OCI-M2 (cell line): ENCODE measurements around the gene ALDH7A1.

Experiments used
- DNase-seq: peaks from one replicate; lab custom pipeline; 2025; ENCODE audit not compliant: unreplicated experiment; lab: John Stamatoyannopoulos, UW

The ALDH7A1 gene

DNA sequence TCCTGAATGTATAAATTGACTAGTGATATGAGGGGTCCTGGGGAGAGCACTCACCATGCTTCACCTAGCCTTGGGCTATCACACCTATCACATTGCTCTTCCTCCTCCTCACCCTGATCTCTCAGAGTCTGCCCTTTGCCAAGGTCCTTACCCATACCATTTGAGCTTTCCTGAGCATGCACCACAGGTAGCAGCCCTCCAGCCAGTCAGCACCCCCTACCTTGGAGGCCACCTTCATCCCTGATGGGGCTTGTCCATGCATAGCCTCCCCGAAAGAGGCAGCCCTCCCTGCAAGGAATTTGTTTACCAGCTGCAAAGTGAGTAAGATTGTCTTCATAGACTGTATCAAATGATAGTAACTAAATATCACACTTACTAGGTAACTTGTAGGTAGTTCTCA, 83.1 kb downstream of the ALDH7A1 start:
- DNase-seq, result no peak

DNA sequence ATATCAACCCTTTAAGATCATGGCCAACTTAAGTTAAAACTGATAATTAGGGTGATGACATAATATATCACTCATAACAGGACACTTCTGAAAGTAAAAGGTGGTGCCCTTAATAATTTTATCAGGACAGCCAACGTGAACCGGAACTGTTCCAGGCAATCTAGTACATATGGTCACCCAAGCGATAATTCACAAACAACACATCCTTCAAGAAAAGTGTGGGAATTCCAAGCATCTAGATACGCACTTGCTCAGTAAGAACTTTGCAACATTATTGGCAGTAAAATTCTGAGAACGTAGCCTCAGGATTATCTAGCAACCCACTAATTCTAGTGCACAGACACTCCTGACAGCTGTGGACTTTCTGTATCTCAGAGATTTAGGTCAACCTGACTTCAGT, 85.7 kb downstream of the ALDH7A1 start:
- no peak for DNase-seq

GRCh38 chr5:126508962-126509279, 86.1 kb downstream of the ALDH7A1 start:
- no peak for DNase-seq

- no peak for DNase-seq
Measured at GRCh38 chr5:126508251-126508961, 86.6 kb downstream of the ALDH7A1 start.

DNA sequence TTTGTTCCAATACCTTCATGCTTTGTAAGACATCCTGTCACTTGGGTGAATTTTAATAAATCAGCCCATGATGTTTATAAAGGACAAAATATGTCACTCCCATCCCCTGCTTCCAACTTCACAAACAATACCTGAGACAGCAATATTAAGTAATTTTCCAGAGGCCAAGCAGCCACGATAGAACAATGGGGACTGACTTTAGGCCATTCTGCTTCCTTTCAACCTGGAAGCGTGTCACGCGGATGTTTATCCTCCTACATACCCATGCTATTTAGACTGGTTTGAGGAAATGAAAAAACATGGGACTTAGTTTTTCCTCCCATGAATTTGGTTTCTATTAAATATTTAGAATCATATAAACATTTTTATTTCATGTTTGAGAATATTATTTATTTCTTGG, 88.9 kb downstream of the ALDH7A1 start:
- DNase-seq, result no peak

- DNase-seq, result no peak
Measured at GRCh38 chr5:126503602-126504104, 91.4 kb downstream of the ALDH7A1 start.

GRCh38 chr5:126501448-126501847, 93.6 kb downstream of the ALDH7A1 start:
- DNase-seq, result no peak

- DNase-seq, result no peak
Measured at GRCh38 chr5:126499853-126500342, 95.1 kb downstream of the ALDH7A1 start.

DNA sequence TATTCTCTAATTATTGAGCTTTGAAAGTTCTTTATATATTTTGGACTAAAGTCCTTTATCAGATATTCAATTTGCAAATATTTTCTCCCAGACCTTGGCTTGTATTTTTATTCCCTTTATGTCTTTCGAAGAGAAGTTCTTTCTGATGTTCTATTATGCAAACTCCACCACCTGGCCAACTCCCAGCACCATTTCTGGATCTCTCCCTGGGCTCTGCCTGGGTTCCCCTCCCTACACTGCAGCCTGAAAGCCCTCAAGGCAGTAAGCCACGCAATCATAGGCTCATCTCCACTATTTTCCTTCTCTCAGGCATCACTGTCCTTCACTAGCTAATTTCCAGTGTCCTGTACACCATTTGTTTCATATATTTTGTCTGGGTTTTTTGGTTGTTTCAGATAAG, 95.7 kb downstream of the ALDH7A1 start:
- no peak for DNase-seq

- DNase-seq, result no peak
Measured at GRCh38 chr5:126497506-126497905, 97.5 kb downstream of the ALDH7A1 start.

- no peak for DNase-seq
Measured at GRCh38 chr5:126494393-126494792, 100.6 kb downstream of the ALDH7A1 start.

- DNase-seq, result no peak
Measured at GRCh38 chr5:126492939-126493338, 102.1 kb downstream of the ALDH7A1 start.

- DNase-seq, result no peak
Measured at GRCh38 chr5:126490167-126490940, 104.7 kb downstream of the ALDH7A1 start.

GRCh38 chr5:126488443-126489065, 106.5 kb downstream of the ALDH7A1 start:
- DNase-seq, result no peak

DNA sequence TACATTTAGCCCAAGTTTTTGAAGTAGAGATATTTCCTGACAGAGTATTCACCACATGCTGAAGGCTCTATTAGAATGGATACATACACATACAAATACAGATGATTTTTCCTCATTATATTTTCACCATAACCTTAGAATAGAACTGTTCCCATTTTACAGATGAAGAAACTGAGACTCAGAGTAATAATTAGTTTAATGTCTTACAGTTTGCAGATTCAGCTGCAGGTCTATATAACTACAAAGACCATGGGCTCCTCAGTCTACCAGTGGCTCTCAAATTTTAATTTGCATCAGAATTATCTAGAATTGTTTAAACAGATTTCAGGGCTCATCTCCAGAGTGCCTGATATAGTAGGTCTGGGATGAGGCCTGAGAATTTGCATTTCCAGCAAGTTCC, 107.4 kb downstream of the ALDH7A1 start:
- DNase-seq, result no peak

DNA sequence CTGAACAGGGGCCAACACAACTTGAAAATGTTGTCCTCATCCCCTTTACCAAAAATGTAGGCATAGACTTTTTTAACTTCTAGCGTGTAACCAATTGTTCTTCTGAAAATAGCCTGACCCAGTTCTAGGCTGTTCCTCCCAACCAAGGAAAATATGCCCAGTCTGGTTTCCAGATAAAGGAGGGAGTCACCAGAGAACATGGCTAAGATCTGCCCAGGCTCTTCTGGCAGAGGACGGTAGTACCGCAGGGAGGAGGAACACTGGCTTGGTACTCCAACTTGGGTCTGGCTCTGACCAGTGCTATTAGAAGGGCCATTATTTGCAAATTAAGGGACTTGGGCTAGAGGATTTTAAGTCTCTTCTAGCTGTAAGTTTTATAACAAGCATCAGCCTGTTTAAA, 108.7 kb downstream of the ALDH7A1 start:
- no peak for DNase-seq

DNA sequence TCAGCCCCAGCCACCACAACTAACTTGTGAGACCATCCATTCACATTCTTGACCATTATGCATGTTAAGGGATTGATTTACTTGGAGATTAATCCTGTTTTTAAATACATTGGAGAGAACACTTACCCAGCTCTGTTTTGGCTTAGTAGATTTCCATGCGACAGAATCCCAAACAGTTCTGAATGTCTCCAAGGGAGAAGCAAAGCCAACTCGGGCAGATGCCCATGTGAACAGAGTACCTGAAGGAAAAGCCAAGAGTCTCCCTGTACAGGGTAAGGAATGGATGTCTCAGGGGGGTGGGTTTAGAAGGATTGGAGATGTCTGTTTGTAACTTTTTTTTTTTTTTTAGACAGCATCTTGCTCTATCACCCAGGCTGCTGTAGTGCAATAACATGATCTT, 110.8 kb downstream of the ALDH7A1 start:
- DNase-seq, result no peak

DNA sequence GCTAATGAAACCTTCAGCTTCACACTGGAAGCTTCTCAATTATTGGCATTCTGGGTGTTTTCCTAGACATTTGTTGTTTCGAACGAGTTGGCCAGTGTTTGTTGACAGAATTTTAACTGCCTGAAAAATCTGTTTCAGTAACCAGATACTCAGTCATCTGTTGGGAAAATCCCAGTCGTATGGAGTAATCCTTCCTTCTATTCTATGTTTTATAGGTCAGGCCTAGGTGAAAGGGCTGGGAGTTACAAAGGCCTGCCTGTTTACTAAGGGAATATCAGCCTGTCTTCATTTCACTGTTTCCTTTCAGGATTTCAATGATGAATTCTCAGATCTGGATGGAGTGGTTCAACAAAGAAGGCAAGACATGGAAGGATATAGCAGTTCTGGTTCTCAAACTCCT, 111.9 kb downstream of the ALDH7A1 start:
- no peak for DNase-seq

DNA sequence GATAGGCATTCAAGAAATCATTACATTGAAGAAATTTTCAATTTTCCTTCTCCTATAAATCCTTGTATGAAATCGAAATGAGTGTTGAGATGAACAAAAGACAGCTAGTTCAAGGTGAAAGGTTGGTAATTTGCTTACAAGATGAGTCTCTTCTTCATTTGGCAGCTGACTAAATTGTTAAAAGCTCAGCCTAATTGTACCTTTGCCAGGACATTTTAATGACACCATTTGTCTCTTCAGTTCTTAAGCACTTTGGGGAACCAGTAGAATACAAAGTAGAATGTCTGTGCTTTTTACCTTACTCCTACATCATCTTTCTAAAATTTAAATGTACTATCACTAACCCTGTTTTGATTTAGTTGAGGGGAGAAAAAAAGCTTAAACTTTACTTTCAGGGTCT, 112.4 kb downstream of the ALDH7A1 start:
- DNase-seq, result no peak

- DNase-seq, result no peak
Measured at GRCh38 chr5:126481243-126481642, 113.8 kb downstream of the ALDH7A1 start.
